Left lung (tissue), 10 donors: ENCODE measurements around the gene KCNG1. TPM values are rescaled to one million over a fixed set of nuclear protein-coding genes. Genes with fewer than 3 reads are reported as not detected.

Experiments used
- ATAC-seq: fragments of 200-7000 bp; cut with Tn5 transposase; one replicate; pipeline ENCODE4 v1.9.1; 2020; ENCODE audit warnings: moderate library complexity
- DNase-seq, 4 donors: peaks; one replicate each; pipeline ENCODE4 v3.0.0-alpha.2; 2013 to 2020
- H3K27ac ChIP-seq, 2 donors: fragments of 200-600 bp; sonication (generic) in 1 of 2; one replicate each; pipeline versions ENCODE4 v1.5.0 to v1.8.0; 2020 to 2021
- H3K27me3 ChIP-seq, 2 donors: fragments of 200-600 bp; sonication (generic) in 1 of 2; one replicate each; pipeline versions ENCODE4 v1.5.0 to v1.8.0; 2020 to 2021
- H3K36me3 ChIP-seq, 2 donors: fragments of 200-600 bp; sonication (generic) in 1 of 2; one replicate each; pipeline versions ENCODE4 v1.5.0 to v1.8.0; 2020 to 2021
- H3K4me1 ChIP-seq, 2 donors: fragments of 200-600 bp; one replicate each; pipeline ENCODE4 v1.8.0; 2021
- H3K4me3 ChIP-seq, 2 donors: fragments of 200-600 bp; sonication (generic) in 1 of 2; one replicate each; pipeline versions ENCODE4 v1.5.0 to v1.8.0; 2020 to 2021; ENCODE audit warnings: mild to moderate bottlenecking in 1 of 2
- H3K9me3 ChIP-seq, 2 donors: fragments of 200-600 bp; sonication (generic) in 1 of 2; one replicate each; pipeline versions ENCODE4 v1.5.0 to v1.8.0; 2020 to 2021
- intact Hi-C, 2 donors: fragments of 100-400 bp; cut with DNase I; formaldehyde crosslinking; loops; one replicate each; pipeline versions ENCODE4 v1.11.2 to v1.14.2; 2022
- polyA plus RNA-seq, 6 donors: library from polyadenylated mRNA; unstranded; fragments of 120-200 nt; gene quantifications; one replicate each; pipeline ENCODE4 v1.2.1, GENCODE V29; 2013; ENCODE audit not compliant: insufficient read length in 6 of 6
- total RNA-seq, 2 donors: library from RNA; stranded (reverse); fragmentation: NEBNext Ultra II Directional; extraction: Animal tissue kit (Norgen Biotek cat#: 25700); gene quantifications; one replicate each; pipeline ENCODE4 v1.2.1, GENCODE V29; 2021
- TF ChIP-seq, protein P1 (sequence below), 2 donors: fragments of 200-600 bp; sonication (generic) in 1 of 2; IDR thresholded peaks; one replicate each; pipeline versions ENCODE4 v1.5.0 to v1.8.0; 2021; ENCODE audit warnings: antibody characterized with exemption in 2 of 2
- donor health status: DM: no; HTN: yes; CAD: no.
- donor health status: DM: no; HTN: no; CAD: no.

The KCNG1 gene
- total and polyA plus RNA-seq, 8 donors, result 0.31 to 1.5 (median 0.62) TPM

DNA sequence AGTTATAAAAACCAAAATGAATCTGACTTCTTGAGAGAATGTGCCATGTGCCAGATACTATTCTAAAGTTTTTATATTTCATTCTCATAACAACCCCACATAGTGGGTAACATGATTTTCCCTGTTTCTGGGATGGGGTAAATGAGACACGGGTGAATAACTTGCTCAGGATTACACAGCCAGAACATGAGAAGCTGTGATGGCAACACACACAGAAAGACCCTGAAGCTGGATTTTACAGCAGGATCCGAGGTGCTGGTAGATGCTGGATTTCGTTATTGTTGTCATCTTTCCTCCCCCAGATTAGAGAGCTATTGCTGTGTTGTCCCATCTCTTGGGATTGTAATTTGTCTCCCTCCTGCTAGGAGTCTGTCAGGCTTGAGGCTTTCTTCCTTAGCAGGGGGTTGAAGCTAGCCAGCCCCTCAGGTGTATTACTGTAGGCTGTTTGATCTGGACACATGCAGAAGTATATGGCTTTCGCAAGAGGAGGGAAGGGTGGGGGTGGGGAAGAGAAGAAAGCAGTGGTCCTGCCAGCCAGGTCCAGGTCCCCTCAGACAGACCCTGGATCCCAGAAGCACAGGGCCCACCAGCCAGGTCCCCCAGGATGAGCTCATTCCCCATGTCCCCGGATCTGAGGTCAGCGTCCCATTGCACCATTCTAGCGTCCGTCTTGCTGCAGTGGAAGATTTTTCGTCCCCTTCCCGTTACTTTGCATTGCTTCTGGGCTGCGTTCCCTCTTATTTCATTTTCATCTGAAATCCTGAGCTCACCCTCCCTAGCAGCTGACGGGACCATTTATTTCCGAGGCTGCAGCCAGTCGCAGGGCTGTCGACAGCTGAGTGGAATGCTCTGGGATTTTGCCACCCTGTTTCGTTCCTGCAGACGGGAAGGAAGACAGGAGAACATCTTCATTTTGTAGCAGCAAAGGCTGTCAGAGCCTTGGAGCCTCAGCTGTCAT is 7.3 kb upstream of the KCNG1 start:
- peak; percentile 32 for ATAC-seq
- TF ChIP-seq, protein P1, sequence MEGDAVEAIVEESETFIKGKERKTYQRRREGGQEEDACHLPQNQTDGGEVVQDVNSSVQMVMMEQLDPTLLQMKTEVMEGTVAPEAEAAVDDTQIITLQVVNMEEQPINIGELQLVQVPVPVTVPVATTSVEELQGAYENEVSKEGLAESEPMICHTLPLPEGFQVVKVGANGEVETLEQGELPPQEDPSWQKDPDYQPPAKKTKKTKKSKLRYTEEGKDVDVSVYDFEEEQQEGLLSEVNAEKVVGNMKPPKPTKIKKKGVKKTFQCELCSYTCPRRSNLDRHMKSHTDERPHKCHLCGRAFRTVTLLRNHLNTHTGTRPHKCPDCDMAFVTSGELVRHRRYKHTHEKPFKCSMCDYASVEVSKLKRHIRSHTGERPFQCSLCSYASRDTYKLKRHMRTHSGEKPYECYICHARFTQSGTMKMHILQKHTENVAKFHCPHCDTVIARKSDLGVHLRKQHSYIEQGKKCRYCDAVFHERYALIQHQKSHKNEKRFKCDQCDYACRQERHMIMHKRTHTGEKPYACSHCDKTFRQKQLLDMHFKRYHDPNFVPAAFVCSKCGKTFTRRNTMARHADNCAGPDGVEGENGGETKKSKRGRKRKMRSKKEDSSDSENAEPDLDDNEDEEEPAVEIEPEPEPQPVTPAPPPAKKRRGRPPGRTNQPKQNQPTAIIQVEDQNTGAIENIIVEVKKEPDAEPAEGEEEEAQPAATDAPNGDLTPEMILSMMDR (IDR thresholded peaks at IDR 0.05), result no peak
- Histone ChIP-seq H3K9me3 (no peaks in the 10 kb centered on the region), H3K4me3 (no peak overlapping the region), H3K27me3 (peaks cover 11 to 83% of the 10 kb centered on the region in 2 donors), H3K4me1 (no peaks in the 10 kb centered on the region), H3K36me3 (no peaks in the 10 kb centered on the region), H3K27ac (no peak overlapping the region)
- DNase-seq, result peak in 2 of 4 donors; percentile 10 to 26
- intact Hi-C loops, result no loop called here

DNA sequence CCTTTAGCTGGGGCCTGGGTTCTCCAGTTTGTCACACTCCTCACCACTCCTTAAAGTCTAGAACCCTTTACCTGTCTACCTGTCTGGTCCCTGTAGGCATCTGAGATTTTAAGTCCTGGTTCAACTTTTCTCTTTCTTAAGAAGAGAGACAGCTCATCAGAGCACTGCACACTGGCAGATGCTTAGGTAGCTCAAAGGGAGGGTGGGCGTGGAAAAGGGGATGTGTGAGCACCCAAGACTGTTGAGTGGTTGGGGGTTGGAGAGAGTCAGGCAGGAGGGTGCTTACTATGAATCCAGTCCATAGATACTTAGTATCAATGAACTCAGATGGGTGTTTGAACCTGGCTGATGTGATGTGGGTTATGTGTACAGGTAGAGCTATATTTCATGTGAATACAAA is 6.6 kb upstream of the KCNG1 start:
- Histone ChIP-seq H3K9me3 (no peaks in the 10 kb centered on the region), H3K36me3 (no peaks in the 10 kb centered on the region), H3K27ac (no peak overlapping the region), H3K27me3 (peaks cover 11 to 83% of the 10 kb centered on the region in 2 donors), H3K4me1 (no peaks in the 10 kb centered on the region), H3K4me3 (no peak overlapping the region)
- no peak for ATAC-seq
- no peak for DNase-seq
- intact Hi-C loops, result no loop called here
- TF ChIP-seq, protein P1 (IDR thresholded peaks at IDR 0.05), result no peak

DNA sequence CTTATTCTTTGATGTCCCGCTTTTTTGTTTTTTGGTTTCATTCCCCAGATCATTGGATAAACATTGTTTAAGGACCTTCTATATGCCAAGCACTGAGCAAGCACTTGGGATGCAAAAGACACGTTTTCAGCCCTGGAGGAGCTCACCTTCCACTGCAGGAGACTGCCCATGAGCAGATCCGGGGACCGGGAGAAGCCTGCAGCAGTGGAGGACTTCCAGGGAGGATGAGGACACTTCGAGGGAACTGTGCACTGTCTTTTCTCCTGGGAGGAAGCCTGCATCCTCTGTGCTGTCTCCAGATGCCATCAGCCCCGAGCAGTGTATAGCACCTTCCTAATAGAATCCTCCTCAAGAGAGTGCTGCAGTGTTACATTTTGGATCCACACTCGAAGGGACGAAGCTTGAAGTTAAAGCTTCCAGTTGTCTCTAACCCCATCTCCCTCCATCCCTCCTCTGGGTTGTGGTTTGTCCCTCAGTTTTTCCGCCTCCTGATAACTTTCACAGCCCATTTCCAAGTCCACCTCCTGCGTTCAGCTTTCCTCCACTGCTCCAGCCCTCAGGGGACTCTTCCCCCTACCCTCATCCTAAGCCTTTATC is 5.8 kb upstream of the KCNG1 start:
- TF ChIP-seq, protein P1 (IDR thresholded peaks at IDR 0.05), result no peak
- Histone ChIP-seq H3K27ac (no peak overlapping the region), H3K9me3 (no peaks in the 10 kb centered on the region), H3K36me3 (no peaks in the 10 kb centered on the region), H3K4me1 (no peaks in the 10 kb centered on the region), H3K4me3 (no peak overlapping the region), H3K27me3 (peaks cover 16 to 87% of the 10 kb centered on the region in 2 donors)
- intact Hi-C loops, result no loop called here
- DNase-seq (no peak), ATAC-seq (no peak)

DNA sequence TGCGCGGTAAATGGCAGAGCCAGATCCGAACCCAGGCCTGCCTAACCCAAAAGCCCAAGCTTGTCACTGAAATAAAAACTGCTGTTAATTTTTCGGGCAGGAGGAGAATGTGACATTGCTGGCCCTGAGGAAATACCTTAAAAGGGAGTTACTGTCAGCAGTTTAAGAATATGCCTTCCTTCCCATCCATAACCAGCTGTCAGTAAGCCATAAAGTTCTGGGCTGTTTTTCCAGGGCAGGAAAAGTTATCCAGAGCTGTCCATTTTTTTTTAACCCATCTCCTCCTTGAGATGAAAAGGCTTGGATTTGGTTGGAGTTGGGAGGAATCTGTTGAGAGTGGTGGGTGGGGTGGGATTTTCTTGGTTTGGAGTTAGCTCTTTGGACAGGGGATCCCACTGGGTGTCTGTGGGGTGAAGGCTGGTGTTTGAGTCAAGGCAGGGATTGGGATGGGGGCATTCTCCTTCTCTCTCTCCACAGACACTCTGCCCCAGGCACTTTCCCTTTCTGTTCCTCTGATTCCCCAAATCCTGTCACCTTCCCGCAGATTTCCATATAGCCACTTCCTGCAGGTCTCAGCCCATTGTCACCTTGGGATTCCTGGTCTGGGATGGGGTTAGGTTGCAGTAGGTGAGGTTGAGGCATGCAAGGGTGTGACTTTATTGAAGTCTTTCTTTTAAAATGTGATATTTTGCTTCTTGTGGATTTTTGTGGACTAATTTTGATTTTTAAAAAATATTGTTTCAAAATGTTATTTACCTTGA is 4.3 kb upstream of the KCNG1 start:
- Histone ChIP-seq H3K4me3 (no peak overlapping the region), H3K4me1 (peaks cover 4 to 14% of the 10 kb centered on the region in 2 donors), H3K27ac (no peak overlapping the region), H3K27me3 (peaks cover 31 to 100% of the 10 kb centered on the region in 2 donors), H3K36me3 (no peaks in the 10 kb centered on the region), H3K9me3 (no peaks in the 10 kb centered on the region)
- intact Hi-C loops, result no loop called here
- TF ChIP-seq, protein P1 (IDR thresholded peaks at IDR 0.05), result no peak
- ATAC-seq (no peak), DNase-seq (no peak)
